A549 (cell line): ENCODE results near the gene ITPRIPL2.

Experiments used
- CHD2 ChIP-seq: fragments of 150-350 bp; IDR thresholded peaks from 2 replicates; pipeline ENCODE4 v1.6.1; 2014; ENCODE audit warnings: low read length; ENCODE audit not compliant: partially characterized antibody
- EP300 ChIP-seq, 2 experiments: fragments of >200 bp; sonication (Bioruptor Twin); formaldehyde crosslinking; IDR thresholded peaks; 2 replicates in 1 of 2; 3 replicates in 1 of 2; pipeline ENCODE4 v1.6.1; 2016 to 2017
- NR3C1 ChIP-seq: fragments of >200 bp; sonication (Bioruptor Twin); formaldehyde crosslinking; IDR thresholded peaks from 3 replicates; pipeline ENCODE4 v1.6.1; 2017
- TF ChIP-seq, protein P1 (sequence below): fragments of >200 bp; sonication (Bioruptor Twin); formaldehyde crosslinking; IDR thresholded peaks from 3 replicates; pipeline ENCODE4 v1.5.1; 2016

- TF ChIP-seq NR3C1 (no peak), EP300 (IDR thresholded peaks at IDR 0.05) (no peak), CHD2 (no peak)
- TF ChIP-seq, protein P1, sequence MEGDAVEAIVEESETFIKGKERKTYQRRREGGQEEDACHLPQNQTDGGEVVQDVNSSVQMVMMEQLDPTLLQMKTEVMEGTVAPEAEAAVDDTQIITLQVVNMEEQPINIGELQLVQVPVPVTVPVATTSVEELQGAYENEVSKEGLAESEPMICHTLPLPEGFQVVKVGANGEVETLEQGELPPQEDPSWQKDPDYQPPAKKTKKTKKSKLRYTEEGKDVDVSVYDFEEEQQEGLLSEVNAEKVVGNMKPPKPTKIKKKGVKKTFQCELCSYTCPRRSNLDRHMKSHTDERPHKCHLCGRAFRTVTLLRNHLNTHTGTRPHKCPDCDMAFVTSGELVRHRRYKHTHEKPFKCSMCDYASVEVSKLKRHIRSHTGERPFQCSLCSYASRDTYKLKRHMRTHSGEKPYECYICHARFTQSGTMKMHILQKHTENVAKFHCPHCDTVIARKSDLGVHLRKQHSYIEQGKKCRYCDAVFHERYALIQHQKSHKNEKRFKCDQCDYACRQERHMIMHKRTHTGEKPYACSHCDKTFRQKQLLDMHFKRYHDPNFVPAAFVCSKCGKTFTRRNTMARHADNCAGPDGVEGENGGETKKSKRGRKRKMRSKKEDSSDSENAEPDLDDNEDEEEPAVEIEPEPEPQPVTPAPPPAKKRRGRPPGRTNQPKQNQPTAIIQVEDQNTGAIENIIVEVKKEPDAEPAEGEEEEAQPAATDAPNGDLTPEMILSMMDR: no peak
These were observed 789 bp downstream of the ITPRIPL2 start for GRCh38 chr16:19114359-19115147.
